Articular chondrocyte of knee joint (primary cell): ENCODE data around the gene FKBP8. TPM values are rescaled to one million over a fixed set of nuclear protein-coding genes. Genes with fewer than 3 reads are reported as not detected.

ENCODE experiments used
- total RNA-seq: library from RNA; depleted of rRNA; stranded (reverse); fragments of >200 nt; gene quantifications from 2 replicates; pipeline ENCODE4 v1.2.3, GENCODE V29; 2012

The FKBP8 gene
- total RNA-seq, result 228 and 230 TPM in 2 replicates

GRCh38 chr19:18542941-18543813 lies at the start of gene FKBP8:
Gene FKBP8 (minus strand): TSS chr19:18543573. CDS start chr19:18541970, 1,603 bp downstream.

GRCh38 chr19:18588611-18589379 lies 45.4 kb upstream of the FKBP8 start, which contains the start of gene REX1BD:
Gene REX1BD (plus strand): TSS chr19:18588798. CDS start chr19:18588802, 4 bp downstream.

GRCh38 chr19:18571564-18572344 lies 28.4 kb upstream of the FKBP8 start, which contains the start of gene UBA52:
Gene UBA52 (plus strand): TSS chr19:18571857. CDS start chr19:18573301, 1,444 bp downstream.

GRCh38 chr19:18557411-18558201 lies 14.2 kb upstream of the FKBP8 start, which contains the start of gene KXD1:
Gene KXD1 (plus strand): TSS chr19:18557870. CDS start chr19:18562057, 4,187 bp downstream.

GRCh38 chr19:18521692-18522123 lies 21.7 kb downstream of the FKBP8 start, which contains the start of gene ELL:
Gene ELL (minus strand): TSS chr19:18522070. CDS start chr19:18522055, 15 bp downstream.

Other genes with a start within 250 kb of the FKBP8 start
- gene LSM4, start 220.5 kb downstream of the FKBP8 start, total RNA-seq, result 77.4 and 80.5 TPM in 2 replicates
- 23.5 and 28.8 TPM in 2 replicates for gene PGPEP1, start 203.0 kb downstream of the FKBP8 start, total RNA-seq
- 31.0 and 32.9 TPM in 2 replicates for gene GDF15, start 157.4 kb downstream of the FKBP8 start, total RNA-seq
- gene LRRC25, start 146.0 kb downstream of the FKBP8 start, total RNA-seq, result 0.22 and 0.39 TPM in 2 replicates
- 54.4 and 65.7 TPM in 2 replicates for gene SSBP4, start 124.2 kb downstream of the FKBP8 start, total RNA-seq
- gene ISYNA1, start 105.4 kb downstream of the FKBP8 start, total RNA-seq, result 8.5 and 9.3 TPM in 2 replicates
- 12.4 and 13.8 TPM in 2 replicates for gene ELL, start 21.5 kb downstream of the FKBP8 start, total RNA-seq
- gene KXD1, start 14.3 kb upstream of the FKBP8 start, total RNA-seq, result 91.9 and 110 TPM in 2 replicates
- 577 and 674 TPM in 2 replicates for gene UBA52, start 28.3 kb upstream of the FKBP8 start, total RNA-seq
- gene REX1BD, start 45.2 kb upstream of the FKBP8 start, total RNA-seq, result 33.5 and 34.6 TPM in 2 replicates
- gene CRLF1, start 63.2 kb upstream of the FKBP8 start, total RNA-seq, result 49.8 and 60.5 TPM in 2 replicates
- 0.65 and 1.3 TPM in 2 replicates for gene TMEM59L, start 69.3 kb upstream of the FKBP8 start, total RNA-seq
- gene KLHL26, start 93.5 kb upstream of the FKBP8 start, total RNA-seq, result 3.8 and 4.2 TPM in 2 replicates
- gene CRTC1, start 140.1 kb upstream of the FKBP8 start, total RNA-seq, result 3.1 and 3.9 TPM in 2 replicates
- gene COMP, start 247.7 kb upstream of the FKBP8 start, total RNA-seq, result 95.9 and 107 TPM in 2 replicates